Erythroblast (primary cell): ENCODE results near the gene PNKP.

Experiments used
- GATA1 ChIP-seq: IDR thresholded peaks from 2 replicates; pipeline ENCODE4 v1.6.1; 2011; ENCODE audit warnings: low read depth, mild to moderate bottlenecking, control low read depth, low read length, moderate library complexity
- POLR2A ChIP-seq: IDR thresholded peaks from 2 replicates; pipeline ENCODE4 v1.6.1; 2011; ENCODE audit warnings: mild to moderate bottlenecking, low read length

DNA sequence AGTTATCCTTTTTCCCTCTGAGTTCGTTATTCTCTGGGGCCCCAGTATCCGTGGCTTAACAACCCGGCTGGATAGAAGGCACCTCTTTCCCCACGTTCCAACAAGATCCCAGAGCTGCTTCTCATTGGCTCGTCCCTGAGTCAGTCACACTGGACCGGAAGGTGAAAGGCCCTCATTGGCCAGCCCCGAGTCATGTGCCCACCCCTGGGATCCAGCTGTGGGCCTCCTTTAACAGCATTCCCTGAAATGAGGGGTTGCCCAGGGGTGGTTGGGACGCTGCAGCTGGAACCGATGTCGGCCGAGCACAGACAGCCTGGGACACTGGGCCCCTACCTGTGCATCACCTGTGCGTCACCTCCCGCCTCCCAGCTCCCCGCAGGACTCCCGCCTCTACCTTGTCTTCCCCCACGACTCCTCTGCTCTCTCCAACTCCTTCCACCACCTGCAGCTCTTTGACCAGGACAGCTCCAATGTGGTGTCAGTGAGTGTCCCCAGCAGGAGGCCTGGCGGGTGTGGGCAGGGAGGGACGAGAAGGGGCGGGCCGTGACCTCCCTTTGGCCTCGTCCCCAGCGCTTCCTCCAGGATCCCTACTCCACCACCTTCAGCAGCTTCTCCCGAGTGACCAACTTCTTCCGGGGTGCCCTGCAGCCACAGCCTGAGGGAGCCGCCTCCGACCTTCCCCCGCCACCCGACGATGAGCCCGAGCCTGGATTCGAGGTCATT, 14.5 kb upstream of the PNKP start:
- TF ChIP-seq POLR2A (no peak), GATA1 (no peak)
